Fibroblast of the conjunctiva (primary cell): ENCODE results near the gene COL20A1.

ENCODE experiments used
- DNase-seq: peaks from one replicate; pipeline ENCODE4 v3.0.0-alpha.2; 2010; ENCODE audit warnings: low read depth

Gene COL20A1

GRCh38 chr20:63348828-63349515 lies 56.0 kb downstream of the COL20A1 start:
- DNase-seq: no peak

- DNase-seq: no peak
These were observed 56.5 kb downstream of the COL20A1 start for GRCh38 chr20:63349516-63349895.

- DNase-seq: no peak
These were observed 57.2 kb downstream of the COL20A1 start for GRCh38 chr20:63350196-63350595.

GRCh38 chr20:63350597-63351325 lies 57.8 kb downstream of the COL20A1 start:
- DNase-seq: no peak

- DNase-seq: no peak
These were observed 58.3 kb downstream of the COL20A1 start for GRCh38 chr20:63351326-63351700.

- no peak for DNase-seq
These were observed 59.0 kb downstream of the COL20A1 start for GRCh38 chr20:63351811-63352591.

GRCh38 chr20:63352811-63353221 lies 59.8 kb downstream of the COL20A1 start:
- DNase-seq: no peak

GRCh38 chr20:63354636-63355350 lies 61.8 kb downstream of the COL20A1 start:
- DNase-seq: no peak

GRCh38 chr20:63355781-63356295 lies 62.9 kb downstream of the COL20A1 start:
- no peak for DNase-seq

- DNase-seq: no peak
These were observed 63.5 kb downstream of the COL20A1 start for GRCh38 chr20:63356511-63356910.

- DNase-seq: no peak
These were observed 64.2 kb downstream of the COL20A1 start for GRCh38 chr20:63356931-63357879.

GRCh38 chr20:63357921-63358905 lies 65.2 kb downstream of the COL20A1 start:
- DNase-seq: no peak

GRCh38 chr20:63359164-63359934 lies 66.4 kb downstream of the COL20A1 start:
- no peak for DNase-seq

- DNase-seq: no peak
These were observed 67.2 kb downstream of the COL20A1 start for GRCh38 chr20:63359937-63360849.

GRCh38 chr20:63360850-63361518 lies 68.0 kb downstream of the COL20A1 start, which contains the start of gene CHRNA4:
Gene CHRNA4 (minus strand): TSS chr20:63361349. CDS start chr20:63361165, 184 bp downstream.
- DNase-seq: no peak

GRCh38 chr20:63361519-63362435 lies 68.8 kb downstream of the COL20A1 start:
- DNase-seq: no peak
